GM12874 (cell line): ENCODE data around the gene NCSTN.

Source experiments
- TF ChIP-seq, protein P1 (sequence below): IDR thresholded peaks from 2 replicates; pipeline ENCODE4 v1.5.1; 2011; ENCODE audit warnings: low read depth, mild to moderate bottlenecking, control low read depth, low read length, moderate library complexity; ENCODE audit not compliant: insufficient read depth

NCSTN gene

DNA sequence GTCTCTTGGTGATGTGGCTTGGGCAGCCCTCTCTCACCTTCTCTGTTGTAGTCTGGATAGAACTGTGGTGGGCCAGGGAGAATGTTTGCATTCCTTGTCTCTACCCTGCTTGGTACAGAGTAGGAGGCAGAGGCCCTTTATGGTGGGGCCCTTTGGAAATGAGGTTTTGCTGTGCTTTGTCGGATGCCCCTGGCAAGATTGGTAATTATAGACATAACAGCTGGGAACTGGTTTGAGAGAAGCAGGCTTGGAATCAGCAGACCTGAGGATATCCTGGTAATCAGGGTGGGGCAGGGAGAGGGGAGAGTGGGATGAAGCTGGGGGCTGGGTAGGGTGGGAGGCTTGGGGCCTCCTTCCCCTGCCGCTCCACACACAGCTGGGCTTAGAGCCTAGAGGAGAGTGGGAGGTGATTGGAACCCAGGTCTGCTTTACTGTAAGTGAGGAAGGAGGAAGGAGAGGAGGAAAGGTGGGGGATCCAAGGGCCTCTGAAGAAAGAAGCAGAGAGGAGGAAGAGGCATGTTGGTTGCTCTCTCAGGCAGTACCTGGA is 62.2 kb downstream of the NCSTN start:
- TF ChIP-seq, protein P1, sequence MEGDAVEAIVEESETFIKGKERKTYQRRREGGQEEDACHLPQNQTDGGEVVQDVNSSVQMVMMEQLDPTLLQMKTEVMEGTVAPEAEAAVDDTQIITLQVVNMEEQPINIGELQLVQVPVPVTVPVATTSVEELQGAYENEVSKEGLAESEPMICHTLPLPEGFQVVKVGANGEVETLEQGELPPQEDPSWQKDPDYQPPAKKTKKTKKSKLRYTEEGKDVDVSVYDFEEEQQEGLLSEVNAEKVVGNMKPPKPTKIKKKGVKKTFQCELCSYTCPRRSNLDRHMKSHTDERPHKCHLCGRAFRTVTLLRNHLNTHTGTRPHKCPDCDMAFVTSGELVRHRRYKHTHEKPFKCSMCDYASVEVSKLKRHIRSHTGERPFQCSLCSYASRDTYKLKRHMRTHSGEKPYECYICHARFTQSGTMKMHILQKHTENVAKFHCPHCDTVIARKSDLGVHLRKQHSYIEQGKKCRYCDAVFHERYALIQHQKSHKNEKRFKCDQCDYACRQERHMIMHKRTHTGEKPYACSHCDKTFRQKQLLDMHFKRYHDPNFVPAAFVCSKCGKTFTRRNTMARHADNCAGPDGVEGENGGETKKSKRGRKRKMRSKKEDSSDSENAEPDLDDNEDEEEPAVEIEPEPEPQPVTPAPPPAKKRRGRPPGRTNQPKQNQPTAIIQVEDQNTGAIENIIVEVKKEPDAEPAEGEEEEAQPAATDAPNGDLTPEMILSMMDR: no peak

DNA sequence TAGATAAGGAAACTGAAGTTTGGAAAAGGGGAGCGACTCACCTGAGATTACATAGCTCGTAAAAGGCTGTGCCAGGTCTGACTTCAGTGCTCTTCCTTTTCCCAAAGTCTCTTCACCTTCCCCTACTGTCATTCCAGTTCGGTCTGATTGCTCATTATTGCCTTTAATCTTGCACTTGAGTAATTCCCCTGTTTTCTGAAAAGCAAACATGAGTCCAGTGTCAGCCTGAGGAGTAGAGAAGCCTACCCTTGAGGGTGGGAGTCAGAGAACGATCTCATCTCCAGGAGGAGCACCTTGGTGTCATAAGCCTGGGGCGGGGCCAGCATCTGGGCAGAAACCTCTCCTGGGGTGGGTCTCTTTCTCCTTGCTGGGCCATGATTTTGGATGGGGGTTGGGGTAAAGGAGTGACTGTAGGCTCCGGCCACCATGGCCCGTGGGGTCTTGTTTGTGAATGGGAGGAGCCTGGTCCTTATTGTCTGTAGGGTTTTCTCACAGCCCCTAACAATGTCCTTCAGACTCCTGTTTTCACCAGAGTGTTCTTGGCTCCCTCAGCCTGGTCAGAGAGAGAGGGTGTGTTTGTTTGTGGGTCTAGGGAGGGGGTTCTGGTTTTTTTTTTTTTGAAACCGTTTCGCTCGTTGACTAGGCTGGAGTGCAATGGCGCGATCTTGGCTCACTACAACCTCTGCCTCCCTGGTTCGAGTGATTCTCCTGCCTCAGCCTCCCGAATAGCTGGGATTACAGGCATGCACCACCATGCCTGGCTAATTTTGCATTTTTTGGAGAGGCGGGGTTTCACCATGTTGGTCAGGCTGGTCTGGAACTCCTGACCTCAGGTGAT is 63.2 kb downstream of the NCSTN start:
- TF ChIP-seq, protein P1: no peak

DNA sequence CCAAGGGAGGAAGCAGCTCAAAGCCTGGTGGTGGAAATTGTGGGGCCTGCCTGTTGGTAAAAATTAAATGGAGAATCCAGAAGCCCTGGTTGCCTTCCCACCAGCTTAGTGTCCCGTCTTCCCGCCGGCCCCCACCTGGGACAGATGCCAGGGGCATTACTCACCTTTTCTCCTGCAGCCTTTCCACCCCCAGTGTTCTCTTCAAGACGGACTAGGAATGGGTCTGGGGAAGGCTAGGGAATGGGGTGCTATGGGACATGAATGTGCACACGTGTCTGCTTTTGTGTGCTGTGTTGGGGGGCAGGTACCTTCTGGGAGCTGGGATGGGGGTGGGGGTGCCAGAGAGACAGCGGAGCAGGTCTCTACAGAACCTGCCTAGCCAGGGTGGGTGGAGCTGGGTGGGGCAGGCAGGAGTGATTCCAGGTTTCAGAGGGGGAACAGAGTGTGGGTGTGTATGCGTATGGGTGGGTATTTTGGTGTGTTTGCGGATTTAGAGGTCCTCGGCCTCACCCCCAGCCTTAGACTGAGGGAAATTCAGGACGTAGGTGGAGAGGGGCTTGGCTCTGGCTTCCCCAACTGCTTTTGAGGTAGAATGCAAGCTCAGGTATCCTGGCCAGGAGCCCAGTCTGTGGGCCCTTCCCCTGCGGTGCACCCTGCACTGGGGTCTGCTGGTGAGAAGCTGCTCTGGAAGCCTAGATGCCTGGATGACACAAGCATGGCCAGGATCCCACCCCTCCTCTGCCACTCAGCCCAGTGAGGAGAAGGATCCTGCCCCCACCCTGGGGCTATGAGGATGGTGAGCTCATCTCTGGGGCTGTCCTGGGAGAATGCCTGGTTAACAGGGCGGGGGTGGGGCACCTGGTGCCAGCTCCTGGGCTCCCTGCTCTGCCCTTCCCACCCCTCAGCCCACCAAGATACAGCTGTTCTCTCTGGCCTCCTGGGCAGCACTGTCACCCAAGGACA is 64.9 kb downstream of the NCSTN start:
- TF ChIP-seq, protein P1: no peak
